ENCODE data around the gene PSMD7.

PSMD7 gene

DNA sequence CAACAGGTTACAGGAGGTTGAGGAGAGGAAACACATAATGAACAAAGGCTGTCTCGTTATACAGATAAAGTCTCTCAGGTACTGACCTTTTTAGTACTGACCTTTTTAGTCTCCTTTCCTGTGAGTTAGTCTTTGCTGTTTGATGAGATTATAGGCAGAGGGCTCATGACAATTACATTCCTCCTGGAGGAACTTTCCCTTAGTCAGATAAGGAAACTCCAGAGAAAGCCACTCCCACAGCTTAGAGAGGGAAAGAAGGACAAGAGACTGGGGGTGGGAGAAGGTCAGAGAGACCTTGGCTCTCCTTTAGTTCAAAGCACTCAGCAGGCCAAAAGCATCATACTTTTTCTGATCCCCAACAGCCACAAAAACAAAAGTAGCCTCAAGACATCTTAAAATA lies 15.3 kb upstream of the PSMD7 start:
- H4K12ac ChIP-seq (ENCODE audit: low read depth, low read length): no peak overlapping the region
- no peak overlapping the region for H4K8ac ChIP-seq (ENCODE audit: low read depth, low read length)
- H3K9me3 ChIP-seq (ENCODE audit: insufficient read depth, low read depth, low read length): no peaks in the 10 kb centered on the region
- H2AFZ ChIP-seq (ENCODE audit: insufficient read depth, low read length, poor library complexity): no peak overlapping the region
- H3K4me1 ChIP-seq (ENCODE audit: control insufficient read depth in 1 of 2, insufficient read depth in 2 of 2, low read length in 2 of 2): peaks cover 11 to 15% of the 10 kb centered on the region in 2 experiments
- H3K18ac ChIP-seq (ENCODE audit: low read length): no peak overlapping the region
- no peaks in the 10 kb centered on the region for H3K79me1 ChIP-seq (ENCODE audit: low read length)
- no peak overlapping the region for H2BK5ac ChIP-seq (ENCODE audit: low read depth, low read length, poor library complexity)
- H3K79me2 ChIP-seq (ENCODE audit: control insufficient read depth, insufficient read depth, low read length, poor library complexity): no peaks in the 10 kb centered on the region
- no peak overlapping the region for H4K91ac ChIP-seq (ENCODE audit: low read depth, low read length)
- H3K27ac ChIP-seq (ENCODE audit: low read depth, low read length): no peak overlapping the region
- no peak overlapping the region for H3K9ac ChIP-seq (ENCODE audit: low read length)
- no peak overlapping the region for H2AK5ac ChIP-seq (ENCODE audit: low read length)
- DNase-seq: peak in 1 of 2 donors; percentile 45
- no peak overlapping the region for H3K14ac ChIP-seq (ENCODE audit: low read length)
- no peak overlapping the region for H3K4me2 ChIP-seq (ENCODE audit: low read length)
- H2BK120ac ChIP-seq (ENCODE audit: insufficient read depth, low read length, poor library complexity): no peak overlapping the region
- no CpG with 5 or more reads among the region's 1 CpG for WGBS (ENCODE audit: extremely low coverage, insufficient coverage, insufficient read length)
- no peaks in the 10 kb centered on the region for H3K27me3 ChIP-seq (ENCODE audit: insufficient read depth, low read length)
- H3K4ac ChIP-seq (ENCODE audit: low read depth, low read length): no peak overlapping the region
- no peak overlapping the region for H2BK12ac ChIP-seq (ENCODE audit: low read length)
- H3K23ac ChIP-seq (ENCODE audit: low read length): no peak overlapping the region
- H3K4me3 ChIP-seq (ENCODE audit: low read depth, low read length): no peak overlapping the region
- H3K36me3 ChIP-seq (ENCODE audit: control insufficient read depth in 1 of 2, insufficient read depth in 2 of 2, low read length in 2 of 2): no peaks in the 10 kb centered on the region

DNA sequence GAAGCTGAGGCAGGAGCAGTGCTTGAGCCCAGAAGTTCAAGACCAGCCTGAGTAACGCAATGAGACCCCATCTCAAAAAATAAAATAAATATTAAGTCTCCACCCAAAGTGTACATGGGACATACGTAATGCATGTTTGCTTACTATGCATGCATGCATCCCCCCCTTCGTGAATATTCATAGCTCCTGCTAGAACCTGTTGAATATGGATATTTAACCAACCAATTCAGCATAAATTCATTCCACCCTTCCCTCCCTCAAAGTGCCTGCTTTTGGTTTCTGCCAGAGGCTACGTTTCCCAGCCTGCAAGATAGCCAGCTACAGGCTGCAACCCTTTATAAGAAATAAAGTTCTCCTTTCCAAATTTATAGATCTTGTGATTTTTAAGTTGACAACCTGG lies 12.9 kb upstream of the PSMD7 start:
- H3K23ac ChIP-seq (ENCODE audit: low read length): no peak overlapping the region
- H3K4me3 ChIP-seq (ENCODE audit: low read depth, low read length): no peak overlapping the region
- no peak overlapping the region for H2AK5ac ChIP-seq (ENCODE audit: low read length)
- peaks cover 11 to 15% of the 10 kb centered on the region in 2 experiments for H3K4me1 ChIP-seq (ENCODE audit: control insufficient read depth in 1 of 2, insufficient read depth in 2 of 2, low read length in 2 of 2)
- peaks cover 2% of the 10 kb centered on the region for H3K9me3 ChIP-seq (ENCODE audit: insufficient read depth, low read depth, low read length)
- no peak for DNase-seq
- no peak overlapping the region for H4K12ac ChIP-seq (ENCODE audit: low read depth, low read length)
- no peaks in the 10 kb centered on the region for H3K79me1 ChIP-seq (ENCODE audit: low read length)
- H2AFZ ChIP-seq (ENCODE audit: insufficient read depth, low read length, poor library complexity): no peak overlapping the region
- no peaks in the 10 kb centered on the region for H3K79me2 ChIP-seq (ENCODE audit: control insufficient read depth, insufficient read depth, low read length, poor library complexity)
- H4K8ac ChIP-seq (ENCODE audit: low read depth, low read length): no peak overlapping the region
- H3K36me3 ChIP-seq (ENCODE audit: control insufficient read depth in 1 of 2, insufficient read depth in 2 of 2, low read length in 2 of 2): no peaks in the 10 kb centered on the region
- no peak overlapping the region for H3K18ac ChIP-seq (ENCODE audit: low read length)
- no peak overlapping the region for H4K91ac ChIP-seq (ENCODE audit: low read depth, low read length)
- H3K14ac ChIP-seq (ENCODE audit: low read length): no peak overlapping the region
- H2BK12ac ChIP-seq (ENCODE audit: low read length): no peak overlapping the region
- no CpG with 5 or more reads among the region's 4 CpGs for WGBS (ENCODE audit: extremely low coverage, insufficient coverage, insufficient read length)
- H2BK5ac ChIP-seq (ENCODE audit: low read depth, low read length, poor library complexity): no peak overlapping the region
- no peak overlapping the region for H3K27ac ChIP-seq (ENCODE audit: low read depth, low read length)
- H3K4ac ChIP-seq (ENCODE audit: low read depth, low read length): no peak overlapping the region
- no peak overlapping the region for H3K9ac ChIP-seq (ENCODE audit: low read length)
- no peak overlapping the region for H3K4me2 ChIP-seq (ENCODE audit: low read length)
- H3K27me3 ChIP-seq (ENCODE audit: insufficient read depth, low read length): no peaks in the 10 kb centered on the region
- H2BK120ac ChIP-seq (ENCODE audit: insufficient read depth, low read length, poor library complexity): no peak overlapping the region

DNA sequence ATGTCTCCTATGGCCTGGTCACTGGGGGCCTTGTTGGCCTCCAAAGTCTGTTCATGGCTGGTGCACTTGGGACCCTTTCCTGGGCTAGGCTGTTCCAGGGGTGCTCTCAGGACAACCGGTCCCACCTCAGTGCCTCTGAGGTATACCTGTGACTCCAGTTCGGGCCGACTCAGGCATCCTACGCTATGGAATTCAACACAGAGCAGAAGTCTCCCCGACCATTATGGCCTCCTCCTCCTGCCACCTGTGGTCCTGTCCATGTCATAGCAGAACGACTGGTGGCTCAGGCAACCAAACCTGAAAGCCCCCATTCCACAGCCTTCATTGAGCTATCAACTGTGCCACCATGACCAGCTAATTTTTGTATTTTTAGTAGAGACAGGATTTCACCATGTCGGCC lies 8.5 kb upstream of the PSMD7 start:
- no peak overlapping the region for H3K4me3 ChIP-seq (ENCODE audit: low read depth, low read length)
- H3K4ac ChIP-seq (ENCODE audit: low read depth, low read length): no peak overlapping the region

DNA sequence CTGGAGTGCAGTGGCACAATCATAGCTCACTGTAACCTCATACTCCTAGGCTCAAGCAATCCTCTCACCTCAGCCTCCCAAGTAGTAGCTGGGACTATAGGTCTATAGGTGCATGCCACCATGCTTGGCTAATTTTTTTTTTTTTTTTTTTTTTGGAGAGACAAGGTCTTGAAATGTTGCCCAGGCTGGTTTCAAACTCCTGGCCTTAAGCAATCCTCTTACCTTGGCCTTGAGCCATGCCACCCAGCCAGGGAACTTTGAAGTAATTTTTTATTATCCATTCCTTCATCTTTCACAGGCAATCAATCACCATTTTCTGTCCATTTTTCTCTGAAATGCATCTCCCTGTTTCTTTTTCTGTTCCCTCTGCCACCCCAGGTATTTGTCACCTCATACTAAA lies 6.3 kb upstream of the PSMD7 start:
- no peak overlapping the region for H3K23ac ChIP-seq (ENCODE audit: low read length)
- no peak overlapping the region for H2AFZ ChIP-seq (ENCODE audit: insufficient read depth, low read length, poor library complexity)
- H3K4ac ChIP-seq (ENCODE audit: low read depth, low read length): no peak overlapping the region
- H3K79me1 ChIP-seq (ENCODE audit: low read length): no peaks in the 10 kb centered on the region
- H3K4me2 ChIP-seq (ENCODE audit: low read length): no peak overlapping the region
- no peak overlapping the region for H4K8ac ChIP-seq (ENCODE audit: low read depth, low read length)
- H3K4me3 ChIP-seq (ENCODE audit: low read depth, low read length): no peak overlapping the region
- no peaks in the 10 kb centered on the region for H3K36me3 ChIP-seq (ENCODE audit: control insufficient read depth in 1 of 2, insufficient read depth in 2 of 2, low read length in 2 of 2)
- H4K91ac ChIP-seq (ENCODE audit: low read depth, low read length): no peak overlapping the region
- H3K27me3 ChIP-seq (ENCODE audit: insufficient read depth, low read length): no peaks in the 10 kb centered on the region
- no peak overlapping the region for H2BK12ac ChIP-seq (ENCODE audit: low read length)
- H3K18ac ChIP-seq (ENCODE audit: low read length): no peak overlapping the region
- DNase-seq: no peak
- H3K9ac ChIP-seq (ENCODE audit: low read length): no peak overlapping the region
- H3K14ac ChIP-seq (ENCODE audit: low read length): no peak overlapping the region
- H2AK5ac ChIP-seq (ENCODE audit: low read length): no peak overlapping the region
- H3K79me2 ChIP-seq (ENCODE audit: control insufficient read depth, insufficient read depth, low read length, poor library complexity): no peaks in the 10 kb centered on the region
- H4K12ac ChIP-seq (ENCODE audit: low read depth, low read length): no peak overlapping the region
- H2BK5ac ChIP-seq (ENCODE audit: low read depth, low read length, poor library complexity): no peak overlapping the region
- H3K4me1 ChIP-seq (ENCODE audit: control insufficient read depth in 1 of 2, insufficient read depth in 2 of 2, low read length in 2 of 2): no peaks in the 10 kb centered on the region
- H3K27ac ChIP-seq (ENCODE audit: low read depth, low read length): no peak overlapping the region
- H3K9me3 ChIP-seq (ENCODE audit: insufficient read depth, low read depth, low read length): peaks cover 2% of the 10 kb centered on the region
- no peak overlapping the region for H2BK120ac ChIP-seq (ENCODE audit: insufficient read depth, low read length, poor library complexity)

More for the DNA sequence above, 8.5 kb upstream of the PSMD7 start:
- Histone ChIP-seq H3K27me3 (ENCODE audit: insufficient read depth, low read length) (no peaks in the 10 kb centered on the region), H4K8ac (ENCODE audit: low read depth, low read length) (no peak overlapping the region), H2AK5ac (ENCODE audit: low read length) (no peak overlapping the region), H4K91ac (ENCODE audit: low read depth, low read length) (no peak overlapping the region), H3K4me2 (ENCODE audit: low read length) (no peak overlapping the region), H2BK120ac (ENCODE audit: insufficient read depth, low read length, poor library complexity) (no peak overlapping the region), H3K9me3 (ENCODE audit: insufficient read depth, low read depth, low read length) (peaks cover 2% of the 10 kb centered on the region), H3K36me3 (ENCODE audit: control insufficient read depth in 1 of 2, insufficient read depth in 2 of 2, low read length in 2 of 2) (no peaks in the 10 kb centered on the region), H3K27ac (ENCODE audit: low read depth, low read length) (no peak overlapping the region), H3K23ac (ENCODE audit: low read length) (no peak overlapping the region), H3K9ac (ENCODE audit: low read length) (no peak overlapping the region), H3K14ac (ENCODE audit: low read length) (no peak overlapping the region), H2AFZ (ENCODE audit: insufficient read depth, low read length, poor library complexity) (no peak overlapping the region), H3K79me1 (ENCODE audit: low read length) (no peaks in the 10 kb centered on the region), H3K18ac (ENCODE audit: low read length) (no peak overlapping the region), H3K79me2 (ENCODE audit: control insufficient read depth, insufficient read depth, low read length, poor library complexity) (no peaks in the 10 kb centered on the region), H3K4me1 (ENCODE audit: control insufficient read depth in 1 of 2, insufficient read depth in 2 of 2, low read length in 2 of 2) (no peaks in the 10 kb centered on the region), H4K12ac (ENCODE audit: low read depth, low read length) (no peak overlapping the region), H2BK12ac (ENCODE audit: low read length) (no peak overlapping the region), H2BK5ac (ENCODE audit: low read depth, low read length, poor library complexity) (no peak overlapping the region)
- no CpG with 5 or more reads among the region's 7 CpGs for WGBS (ENCODE audit: extremely low coverage, insufficient coverage, insufficient read length)
- no peak for DNase-seq
